Gastroesophageal sphincter (tissue), 3 donors: Measurements from ENCODE around the gene PLP1.

Source experiments
- EP300 ChIP-seq: sonication (generic); formaldehyde crosslinking; IDR thresholded peaks from one replicate; pipeline ENCODE4 v1.6.1; 2017; ENCODE audit warnings: antibody characterized with exemption, mild to moderate bottlenecking
- TF ChIP-seq, protein P1 (sequence below), 4 experiments: fragments of 200-600 bp in 2 of 4; fragments of 450-650 bp in 2 of 4; sonication (generic) in 1 of 4; IDR thresholded peaks; one replicate each; pipeline ENCODE4 v1.5.1; 2017 to 2019; ENCODE audit warnings: antibody characterized with exemption in 4 of 4, mild to moderate bottlenecking in 2 of 4, moderate library complexity in 2 of 4

GRCh38 chrX:103779141-103779789, 2.6 kb downstream of the PLP1 start:
- no peak for TF ChIP-seq EP300
- TF ChIP-seq, protein P1, sequence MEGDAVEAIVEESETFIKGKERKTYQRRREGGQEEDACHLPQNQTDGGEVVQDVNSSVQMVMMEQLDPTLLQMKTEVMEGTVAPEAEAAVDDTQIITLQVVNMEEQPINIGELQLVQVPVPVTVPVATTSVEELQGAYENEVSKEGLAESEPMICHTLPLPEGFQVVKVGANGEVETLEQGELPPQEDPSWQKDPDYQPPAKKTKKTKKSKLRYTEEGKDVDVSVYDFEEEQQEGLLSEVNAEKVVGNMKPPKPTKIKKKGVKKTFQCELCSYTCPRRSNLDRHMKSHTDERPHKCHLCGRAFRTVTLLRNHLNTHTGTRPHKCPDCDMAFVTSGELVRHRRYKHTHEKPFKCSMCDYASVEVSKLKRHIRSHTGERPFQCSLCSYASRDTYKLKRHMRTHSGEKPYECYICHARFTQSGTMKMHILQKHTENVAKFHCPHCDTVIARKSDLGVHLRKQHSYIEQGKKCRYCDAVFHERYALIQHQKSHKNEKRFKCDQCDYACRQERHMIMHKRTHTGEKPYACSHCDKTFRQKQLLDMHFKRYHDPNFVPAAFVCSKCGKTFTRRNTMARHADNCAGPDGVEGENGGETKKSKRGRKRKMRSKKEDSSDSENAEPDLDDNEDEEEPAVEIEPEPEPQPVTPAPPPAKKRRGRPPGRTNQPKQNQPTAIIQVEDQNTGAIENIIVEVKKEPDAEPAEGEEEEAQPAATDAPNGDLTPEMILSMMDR (IDR thresholded peaks at IDR 0.05): no peak
